Neural progenitor cell (in vitro differentiated cells): Measurements from ENCODE around the gene FKBP5. TPM values are rescaled to one million over a fixed set of nuclear protein-coding genes. Genes with fewer than 3 reads are reported as not detected.

Experiments used
- DNase-seq: peaks from one replicate; pipeline ENCODE4 v3.0.0-alpha.2; 2016; ENCODE audit warnings: low spot score
- H2AFZ ChIP-seq: fragments of 200-600 bp; sonication (generic); replicated peaks from 2 replicates; pipeline ENCODE4 v1.6.1; 2016; ENCODE audit warnings: antibody characterized with exemption
- H3F3A ChIP-seq: fragments of 200-600 bp; sonication (generic); 2 replicates; pipeline ENCODE4 v1.6.1; 2016; ENCODE audit warnings: antibody characterized with exemption, low read depth
- H3K27ac ChIP-seq: fragments of 200-600 bp; sonication (generic); 2 replicates; pipeline ENCODE4 v1.5.1; 2016; ENCODE audit warnings: mild to moderate bottlenecking
- H3K27me3 ChIP-seq: fragments of 200-600 bp; sonication (generic); 2 replicates; pipeline ENCODE4 v1.6.1; 2016; ENCODE audit warnings: mild to moderate bottlenecking, moderate library complexity
- H3K36me3 ChIP-seq: fragments of 200-600 bp; sonication (generic); 2 replicates; pipeline ENCODE4 v1.5.1; 2016
- H3K4me1 ChIP-seq: fragments of 200-600 bp; sonication (generic); 2 replicates; pipeline ENCODE4 v1.6.1; 2016; ENCODE audit warnings: mixed run types
- H3K4me2 ChIP-seq: fragments of 200-600 bp; sonication (generic); 2 replicates; pipeline ENCODE4 v1.6.1; 2016
- H3K4me3 ChIP-seq: fragments of 200-600 bp; sonication (generic); 2 replicates; pipeline ENCODE4 v1.5.1; 2016
- H3K79me2 ChIP-seq: fragments of 200-600 bp; sonication (generic); 2 replicates; pipeline ENCODE4 v1.6.1; 2016; ENCODE audit warnings: low read depth
- H3K9ac ChIP-seq: fragments of 200-600 bp; sonication (generic); 2 replicates; pipeline ENCODE4 v1.6.1; 2016
- H3K9me3 ChIP-seq: fragments of 200-600 bp; sonication (generic); 2 replicates; pipeline ENCODE4 v1.5.1; 2016; ENCODE audit warnings: low read depth
- H4K20me1 ChIP-seq: fragments of 200-600 bp; sonication (generic); 2 replicates; pipeline ENCODE4 v1.6.1; 2016; ENCODE audit warnings: low read depth
- H3K27ac Mint-ChIP-seq: 3 replicates; pipeline ENCODE4 v1.8.0; 2021; ENCODE audit warnings: mixed read lengths
- H3K27me3 Mint-ChIP-seq: 2 replicates; pipeline ENCODE4 v1.8.0; 2022; ENCODE audit warnings: low read depth, mild to moderate bottlenecking, inconsistent platforms, moderate library complexity, mixed read lengths; ENCODE audit not compliant: insufficient read depth
- H3K36me3 Mint-ChIP-seq: 3 replicates; pipeline ENCODE4 v1.8.0; 2021; ENCODE audit warnings: mixed read lengths
- H3K4me1 Mint-ChIP-seq: 3 replicates; pipeline ENCODE4 v1.8.0; 2021; ENCODE audit warnings: mixed read lengths
- H3K4me3 Mint-ChIP-seq: 3 replicates; pipeline ENCODE4 v1.8.0; 2021; ENCODE audit warnings: mild to moderate bottlenecking, moderate library complexity, mixed read lengths
- H3K9me3 Mint-ChIP-seq: 3 replicates; pipeline ENCODE4 v1.8.0; 2020; ENCODE audit warnings: mixed read lengths
- EZH2 ChIP-seq: fragments of 200-600 bp; sonication (generic); IDR thresholded peaks from 2 replicates; pipeline ENCODE4 v1.6.1; 2017; ENCODE audit warnings: antibody characterized with exemption, mild to moderate bottlenecking, moderate library complexity
- EZH2phosphoT487 ChIP-seq: fragments of 200-600 bp; sonication (generic); IDR thresholded peaks from 2 replicates; pipeline ENCODE4 v1.6.1; 2017; ENCODE audit warnings: antibody characterized with exemption
- microRNA-seq: library from miRNA; unstranded; fragments of <30 nt; microRNA quantifications from one replicate; pipeline ENCODE4, GENCODE V29; 2016
- small RNA-seq: library from RNA; depleted of rRNA; stranded (forward); fragments of <200 nt; gene quantifications from one replicate; pipeline ENCODE3, GENCODE V24; 2015
- total RNA-seq: library from RNA; depleted of rRNA; stranded (reverse); fragments of >200 nt; gene quantifications from 2 replicates; pipeline ENCODE4 v1.2.3, GENCODE V29; 2015; ENCODE audit warnings: low replicate concordance
- TF ChIP-seq, protein P1 (sequence below): fragments of 200-600 bp; sonication (generic); IDR thresholded peaks from 2 replicates; pipeline ENCODE4 v1.5.1; 2017; ENCODE audit warnings: antibody characterized with exemption, mild to moderate bottlenecking

Gene FKBP5
- total RNA-seq, 1 donor from 2014 or later, result 20.9 TPM

DNA sequence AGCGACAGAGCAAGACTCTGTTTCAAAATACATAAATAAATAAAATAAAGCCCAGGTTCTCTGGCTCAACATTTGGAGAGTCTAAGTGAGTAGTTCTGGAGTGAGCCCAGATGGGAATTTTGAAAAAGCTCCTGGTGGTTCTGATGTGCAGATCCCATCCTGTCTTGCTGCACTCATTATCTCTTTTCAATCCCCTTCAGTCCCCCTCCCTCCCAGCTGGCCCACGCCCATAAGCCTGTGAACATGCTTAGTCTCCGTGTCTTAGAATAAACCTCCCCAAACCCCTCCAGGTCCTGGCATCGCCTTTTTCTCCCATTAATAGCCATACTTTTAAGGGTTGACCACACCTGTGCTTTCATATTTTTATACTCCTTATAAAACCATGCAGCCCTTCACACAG, 156.6 kb downstream of the FKBP5 start:
- no peaks in the 10 kb centered on the region for H3K9me3 ChIP-seq
- H3K4me1 Mint-ChIP-seq, result peaks cover 34% of the 10 kb centered on the region

DNA sequence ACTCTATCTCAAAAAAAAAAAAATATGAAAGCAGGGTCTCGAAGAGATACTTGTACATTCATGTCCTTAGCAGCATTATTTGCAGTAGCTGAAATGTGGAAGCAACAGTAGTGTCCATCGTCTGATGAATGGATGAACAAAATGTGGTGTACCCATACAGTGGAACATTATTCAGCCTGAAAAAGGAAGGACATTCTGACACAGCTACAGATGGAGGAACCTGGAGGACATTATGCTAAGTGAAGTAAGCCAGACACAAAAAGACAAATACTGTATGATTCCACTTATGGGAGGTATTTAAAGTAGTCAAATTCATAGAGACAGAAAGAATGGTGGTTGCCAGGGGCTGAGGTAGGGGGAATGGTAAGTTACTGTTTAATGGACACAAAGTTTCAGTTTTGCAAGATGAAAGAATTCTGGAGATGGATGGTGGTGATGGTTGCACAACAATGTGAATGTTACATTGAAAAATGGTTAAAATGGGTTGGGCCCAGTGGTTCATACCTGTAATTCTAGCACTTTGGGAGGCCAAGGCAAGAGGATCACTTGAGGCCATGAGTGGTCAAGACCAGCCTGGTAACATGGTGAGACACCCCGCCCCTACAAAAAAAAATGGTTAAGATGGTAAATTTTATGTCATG, 164.2 kb downstream of the FKBP5 start:
- Histone ChIP-seq H3K9ac (no peak overlapping the region), H3K79me2 (no peaks in the 10 kb centered on the region), H3F3A (peaks cover 7% of the 10 kb centered on the region), H3K36me3 (no peaks in the 10 kb centered on the region), H3K27ac (no peak overlapping the region), H3K4me1 (peaks cover 11% of the 10 kb centered on the region), H3K4me2 (no peak overlapping the region), H3K9me3 (no peaks in the 10 kb centered on the region), H3K4me3 (no peak overlapping the region), H2AFZ (no peak overlapping the region), H3K27me3 (no peaks in the 10 kb centered on the region), H4K20me1 (no peaks in the 10 kb centered on the region)
- no peaks in the 10 kb centered on the region for H3K27me3 Mint-ChIP-seq
- H3K36me3 Mint-ChIP-seq, result no peaks in the 10 kb centered on the region
- no peak overlapping the region for H3K27ac Mint-ChIP-seq
- TF ChIP-seq, protein P1, sequence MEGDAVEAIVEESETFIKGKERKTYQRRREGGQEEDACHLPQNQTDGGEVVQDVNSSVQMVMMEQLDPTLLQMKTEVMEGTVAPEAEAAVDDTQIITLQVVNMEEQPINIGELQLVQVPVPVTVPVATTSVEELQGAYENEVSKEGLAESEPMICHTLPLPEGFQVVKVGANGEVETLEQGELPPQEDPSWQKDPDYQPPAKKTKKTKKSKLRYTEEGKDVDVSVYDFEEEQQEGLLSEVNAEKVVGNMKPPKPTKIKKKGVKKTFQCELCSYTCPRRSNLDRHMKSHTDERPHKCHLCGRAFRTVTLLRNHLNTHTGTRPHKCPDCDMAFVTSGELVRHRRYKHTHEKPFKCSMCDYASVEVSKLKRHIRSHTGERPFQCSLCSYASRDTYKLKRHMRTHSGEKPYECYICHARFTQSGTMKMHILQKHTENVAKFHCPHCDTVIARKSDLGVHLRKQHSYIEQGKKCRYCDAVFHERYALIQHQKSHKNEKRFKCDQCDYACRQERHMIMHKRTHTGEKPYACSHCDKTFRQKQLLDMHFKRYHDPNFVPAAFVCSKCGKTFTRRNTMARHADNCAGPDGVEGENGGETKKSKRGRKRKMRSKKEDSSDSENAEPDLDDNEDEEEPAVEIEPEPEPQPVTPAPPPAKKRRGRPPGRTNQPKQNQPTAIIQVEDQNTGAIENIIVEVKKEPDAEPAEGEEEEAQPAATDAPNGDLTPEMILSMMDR, result no peak
- no peak for TF ChIP-seq EZH2
- TF ChIP-seq EZH2phosphoT487, result no peak
- peaks cover 3% of the 10 kb centered on the region for H3K4me1 Mint-ChIP-seq
- no peaks in the 10 kb centered on the region for H3K9me3 Mint-ChIP-seq
- peak overlapping the region; percentile 3 for H3K4me3 Mint-ChIP-seq
- no peak for DNase-seq

More for the DNA sequence above, 156.6 kb downstream of the FKBP5 start:
- Histone ChIP-seq H3K4me2 (no peak overlapping the region), H2AFZ (no peak overlapping the region), H3K9ac (no peak overlapping the region), H3F3A (peaks cover 22% of the 10 kb centered on the region), H3K36me3 (no peaks in the 10 kb centered on the region), H3K27ac (no peak overlapping the region), H3K27me3 (no peaks in the 10 kb centered on the region), H3K4me1 (peaks cover 24% of the 10 kb centered on the region), H3K4me3 (no peak overlapping the region), H4K20me1 (peaks cover 11% of the 10 kb centered on the region), H3K79me2 (no peaks in the 10 kb centered on the region)
- H3K27me3 Mint-ChIP-seq, result peaks cover 9% of the 10 kb centered on the region
- no peaks in the 10 kb centered on the region for H3K9me3 Mint-ChIP-seq
- H3K36me3 Mint-ChIP-seq, result no peaks in the 10 kb centered on the region
- DNase-seq, result no peak
- H3K27ac Mint-ChIP-seq, result no peak overlapping the region
- TF ChIP-seq, protein P1, result no peak
- TF ChIP-seq EZH2phosphoT487 (no peak), EZH2 (no peak)
- no peak overlapping the region for H3K4me3 Mint-ChIP-seq

Small RNAs within 50 kb of the gene (microRNA-seq; reads per million reads assigned to microRNA genes)
- gene MIR5690, result not detected

Small RNAs within 50 kb of the gene (small RNA-seq; reads per million reads assigned to genes)
- not detected for gene MIR5690
- not detected for gene RF00561

Other genes with a start within 250 kb of the FKBP5 start
- gene FANCE, start 236.6 kb downstream of the FKBP5 start, total RNA-seq, result 9.3 and 23.9 TPM in 2 replicates
- 2,002 and 2,026 TPM in 2 replicates for gene RPL10A, start 220.5 kb downstream of the FKBP5 start, total RNA-seq
- gene TEAD3, start 191.8 kb downstream of the FKBP5 start, total RNA-seq, result 9.7 and 23.5 TPM in 2 replicates
- gene TULP1, start 176.0 kb downstream of the FKBP5 start, total RNA-seq, result 0.46 TPM in 1 of 2 replicates, not detected in the other
- gene ARMC12, start 48.1 kb upstream of the FKBP5 start, total RNA-seq, result 1.0 and 1.9 TPM in 2 replicates
- 1.4 TPM in 1 of 2 replicates, not detected in the other for gene CLPSL2, start 87.7 kb upstream of the FKBP5 start, total RNA-seq
- not detected in 2 replicates for gene CLPSL1, start 92.1 kb upstream of the FKBP5 start, total RNA-seq
- gene CLPS, start 108.4 kb upstream of the FKBP5 start, total RNA-seq, result not detected in 2 replicates
- not detected in 2 replicates for gene LHFPL5, start 116.4 kb upstream of the FKBP5 start, total RNA-seq
- gene SRPK1, start 232.2 kb upstream of the FKBP5 start, total RNA-seq, result 105 and 181 TPM in 2 replicates